Measurements from ENCODE around the gene DGKZ.

DNA sequence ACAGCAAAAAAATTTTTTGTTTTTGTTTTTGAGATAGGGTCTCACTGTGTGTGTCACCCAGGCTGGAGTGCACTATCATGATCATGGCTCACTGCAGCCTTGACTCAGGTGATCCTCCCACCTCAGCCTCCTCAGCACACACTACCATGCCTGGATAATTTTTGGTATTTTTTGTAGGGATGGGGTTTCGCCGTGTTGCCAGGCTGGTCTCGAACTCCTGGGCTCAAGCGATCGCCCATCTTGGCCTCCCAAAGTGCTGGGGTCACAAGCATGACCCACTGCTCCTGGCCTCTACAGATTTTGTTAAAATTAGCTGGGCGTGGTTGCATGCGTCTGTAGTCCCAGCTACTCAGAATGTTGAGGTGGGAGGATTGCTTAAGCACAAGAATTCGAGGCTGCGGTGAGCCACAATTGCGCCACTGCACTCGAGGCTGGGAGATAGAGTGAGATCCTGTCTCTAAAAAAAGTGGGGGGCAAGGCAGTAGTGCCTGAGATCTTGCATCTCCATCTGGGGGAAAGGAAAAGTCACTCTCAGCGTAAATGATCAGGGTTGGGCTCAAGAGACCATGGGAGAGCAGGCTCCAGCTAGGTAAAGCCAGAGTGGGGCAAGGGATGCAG, 10.6 kb upstream of the DGKZ start:
- TF ChIP-seq, protein P1, sequence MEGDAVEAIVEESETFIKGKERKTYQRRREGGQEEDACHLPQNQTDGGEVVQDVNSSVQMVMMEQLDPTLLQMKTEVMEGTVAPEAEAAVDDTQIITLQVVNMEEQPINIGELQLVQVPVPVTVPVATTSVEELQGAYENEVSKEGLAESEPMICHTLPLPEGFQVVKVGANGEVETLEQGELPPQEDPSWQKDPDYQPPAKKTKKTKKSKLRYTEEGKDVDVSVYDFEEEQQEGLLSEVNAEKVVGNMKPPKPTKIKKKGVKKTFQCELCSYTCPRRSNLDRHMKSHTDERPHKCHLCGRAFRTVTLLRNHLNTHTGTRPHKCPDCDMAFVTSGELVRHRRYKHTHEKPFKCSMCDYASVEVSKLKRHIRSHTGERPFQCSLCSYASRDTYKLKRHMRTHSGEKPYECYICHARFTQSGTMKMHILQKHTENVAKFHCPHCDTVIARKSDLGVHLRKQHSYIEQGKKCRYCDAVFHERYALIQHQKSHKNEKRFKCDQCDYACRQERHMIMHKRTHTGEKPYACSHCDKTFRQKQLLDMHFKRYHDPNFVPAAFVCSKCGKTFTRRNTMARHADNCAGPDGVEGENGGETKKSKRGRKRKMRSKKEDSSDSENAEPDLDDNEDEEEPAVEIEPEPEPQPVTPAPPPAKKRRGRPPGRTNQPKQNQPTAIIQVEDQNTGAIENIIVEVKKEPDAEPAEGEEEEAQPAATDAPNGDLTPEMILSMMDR (IDR thresholded peaks at IDR 0.05; ENCODE audit: low read length) = no peak
- no peak for TF ChIP-seq EZH2phosphoT487 (IDR thresholded peaks at IDR 0.05; ENCODE audit: low read length)
